Kidney (tissue), 14 donors: ENCODE results near the gene KCTD12. TPM values are rescaled to one million over a fixed set of nuclear protein-coding genes. Genes with fewer than 3 reads are reported as not detected.
A peak's percentile ranks its signal among the peaks of the same experiment; 100 is the strongest.

Experiments used
- DNase-seq, 5 donors: peaks; one replicate each; pipeline ENCODE4 v3.0.0-alpha.2; 2013 to 2020
- FAIRE-seq: peaks from 2 replicates; lab custom pipeline; 2012; peaks lifted over from hg19 to GRCh38; lab: Jason Lieb, UNC
- H3K27ac ChIP-seq, 2 donors: one replicate each; pipeline ENCODE4 v1.7.0; 2013; ENCODE audit warnings: low read depth in 2 of 2, low read length in 2 of 2, inconsistent platforms in 1 of 2
- H3K27me3 ChIP-seq: one replicate; pipeline ENCODE4 v1.7.1; 2013; ENCODE audit warnings: low read length, inconsistent platforms; ENCODE audit not compliant: control insufficient read depth, insufficient read depth
- H3K36me3 ChIP-seq, 3 donors: one replicate each; pipeline versions ENCODE4 v1.7.0 to v1.7.1; 2013; ENCODE audit warnings: low read length in 3 of 3, control low read depth in 1 of 3, inconsistent platforms in 1 of 3; ENCODE audit not compliant: insufficient read depth in 3 of 3, control insufficient read depth in 2 of 3
- H3K4me1 ChIP-seq, 3 donors: one replicate each; pipeline versions ENCODE4 v1.7.0 to v1.7.1; 2013; ENCODE audit warnings: low read length in 3 of 3, inconsistent platforms in 1 of 3, low read depth in 1 of 3; ENCODE audit not compliant: control insufficient read depth in 2 of 3, insufficient read depth in 2 of 3
- H3K4me3 ChIP-seq, 3 donors: one replicate each; pipeline versions ENCODE4 v1.7.0 to v1.8.1; 2013; ENCODE audit warnings: low read length in 3 of 3, control low read depth in 1 of 3, inconsistent platforms in 1 of 3
- H3K9ac ChIP-seq, 3 donors: one replicate each; pipeline versions ENCODE4 v1.7.0 to v1.7.1; 2013; ENCODE audit warnings: low read length in 3 of 3, control low read depth in 1 of 3, inconsistent platforms in 1 of 3
- H3K9me3 ChIP-seq, 3 donors: one replicate each; pipeline versions ENCODE4 v1.7.0 to v1.7.1; 2013; ENCODE audit warnings: low read length in 3 of 3, control low read depth in 1 of 3, inconsistent platforms in 1 of 3; ENCODE audit not compliant: control insufficient read depth in 2 of 3, insufficient read depth in 1 of 3
- intact Hi-C: fragments of 100-400 bp; cut with DNase I; formaldehyde crosslinking; loops from one replicate; pipeline ENCODE4 v1.11.1; 2022
- polyA plus RNA-seq: library from polyadenylated mRNA; stranded (reverse); fragments of 350-450 nt; fragmentation: Illumina TruSeq; extraction: RNeasy Lipid Tissue Mini Kit (QIAGEN cat#74804); gene quantifications from one replicate; pipeline ENCODE4 v1.2.3, GENCODE V29; 2014; ENCODE audit warnings: low read depth, low replicate concordance; ENCODE audit not compliant: insufficient read depth
- total RNA-seq: library from RNA; stranded (reverse); fragmentation: NEBNext Ultra II Directional; extraction: Animal tissue kit (Norgen Biotek cat#: 25700); gene quantifications from one replicate; pipeline ENCODE4 v1.2.1, GENCODE V29; 2021
- TF ChIP-seq, protein P1 (sequence below): IDR thresholded peaks from 3 replicates; pipeline ENCODE4 v1.5.1; 2012; ENCODE audit warnings: mild to moderate bottlenecking, moderate library complexity, borderline replicate concordance; ENCODE audit not compliant: insufficient read depth; ENCODE audit errors: extremely low read depth
- donor health status: control.
- donor health status: control.
- donor health status: control.
- donor health status: control.
- donor health status: control.
- donor health status: DM: yes; HTN: yes; CAD: no.
- donor health status: Normal renal cell carcinoma (clear cell type).

Gene KCTD12
- total and polyA plus RNA-seq, 2 donors from 2014 or later: 18.0 to 132 TPM

DNA sequence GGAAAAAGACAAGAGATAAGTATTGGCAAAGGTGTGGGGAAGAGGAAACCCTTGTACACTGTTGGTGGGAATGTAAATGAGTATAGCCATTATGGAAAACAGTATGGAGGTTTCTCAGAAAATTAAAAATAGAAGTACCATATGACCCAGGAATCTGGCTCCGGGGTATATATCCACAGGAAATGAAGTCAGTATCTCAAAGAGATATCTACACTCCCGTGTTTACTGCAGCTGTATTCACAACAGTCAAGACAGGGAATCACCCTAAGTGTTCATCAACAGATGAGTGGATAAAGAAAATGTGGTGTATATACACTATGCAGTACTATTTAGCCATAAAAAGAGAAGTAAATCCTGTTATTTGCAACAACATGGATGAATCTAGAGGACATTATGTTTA is 13.5 kb downstream of the KCTD12 start:
- TF ChIP-seq, protein P1, sequence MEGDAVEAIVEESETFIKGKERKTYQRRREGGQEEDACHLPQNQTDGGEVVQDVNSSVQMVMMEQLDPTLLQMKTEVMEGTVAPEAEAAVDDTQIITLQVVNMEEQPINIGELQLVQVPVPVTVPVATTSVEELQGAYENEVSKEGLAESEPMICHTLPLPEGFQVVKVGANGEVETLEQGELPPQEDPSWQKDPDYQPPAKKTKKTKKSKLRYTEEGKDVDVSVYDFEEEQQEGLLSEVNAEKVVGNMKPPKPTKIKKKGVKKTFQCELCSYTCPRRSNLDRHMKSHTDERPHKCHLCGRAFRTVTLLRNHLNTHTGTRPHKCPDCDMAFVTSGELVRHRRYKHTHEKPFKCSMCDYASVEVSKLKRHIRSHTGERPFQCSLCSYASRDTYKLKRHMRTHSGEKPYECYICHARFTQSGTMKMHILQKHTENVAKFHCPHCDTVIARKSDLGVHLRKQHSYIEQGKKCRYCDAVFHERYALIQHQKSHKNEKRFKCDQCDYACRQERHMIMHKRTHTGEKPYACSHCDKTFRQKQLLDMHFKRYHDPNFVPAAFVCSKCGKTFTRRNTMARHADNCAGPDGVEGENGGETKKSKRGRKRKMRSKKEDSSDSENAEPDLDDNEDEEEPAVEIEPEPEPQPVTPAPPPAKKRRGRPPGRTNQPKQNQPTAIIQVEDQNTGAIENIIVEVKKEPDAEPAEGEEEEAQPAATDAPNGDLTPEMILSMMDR: no peak
- H3K36me3 ChIP-seq: no peaks in the 10 kb centered on the region
- intact Hi-C loops: no loop called here
- no peak for FAIRE-seq
- H3K9me3 ChIP-seq: no peaks in the 10 kb centered on the region
- no peaks in the 10 kb centered on the region for H3K4me1 ChIP-seq
- no peaks in the 10 kb centered on the region for H3K27me3 ChIP-seq
- no peak overlapping the region for H3K4me3 ChIP-seq
- no peak for DNase-seq
- no peak overlapping the region for H3K27ac ChIP-seq
- H3K9ac ChIP-seq: no peak overlapping the region

DNA sequence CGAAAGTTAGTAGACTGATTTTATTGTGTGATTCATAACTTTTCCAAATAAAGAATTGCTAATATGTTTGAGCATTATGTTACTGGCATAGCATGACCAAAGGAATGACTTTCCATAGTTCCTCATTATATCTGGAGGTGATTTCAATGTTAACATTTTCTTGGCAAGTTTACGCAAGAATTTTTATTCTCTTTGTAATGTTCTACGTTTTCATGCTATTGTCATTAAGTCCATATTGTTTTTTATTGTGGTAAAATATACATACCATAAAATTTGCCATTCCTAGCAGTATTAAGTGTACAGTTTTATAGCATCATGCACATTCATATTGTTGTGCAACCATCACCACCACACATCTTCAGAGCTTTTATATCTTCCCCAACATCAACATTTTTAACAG is 14.8 kb downstream of the KCTD12 start:
- H3K36me3 ChIP-seq: no peaks in the 10 kb centered on the region
- H3K27me3 ChIP-seq: no peaks in the 10 kb centered on the region
- no peak overlapping the region for H3K27ac ChIP-seq
- FAIRE-seq: no peak
- intact Hi-C loops: no loop called here
- TF ChIP-seq, protein P1: no peak
- no peak for DNase-seq
- no peak overlapping the region for H3K4me3 ChIP-seq
- no peak overlapping the region for H3K9ac ChIP-seq
- no peaks in the 10 kb centered on the region for H3K9me3 ChIP-seq
- H3K4me1 ChIP-seq: no peaks in the 10 kb centered on the region

DNA sequence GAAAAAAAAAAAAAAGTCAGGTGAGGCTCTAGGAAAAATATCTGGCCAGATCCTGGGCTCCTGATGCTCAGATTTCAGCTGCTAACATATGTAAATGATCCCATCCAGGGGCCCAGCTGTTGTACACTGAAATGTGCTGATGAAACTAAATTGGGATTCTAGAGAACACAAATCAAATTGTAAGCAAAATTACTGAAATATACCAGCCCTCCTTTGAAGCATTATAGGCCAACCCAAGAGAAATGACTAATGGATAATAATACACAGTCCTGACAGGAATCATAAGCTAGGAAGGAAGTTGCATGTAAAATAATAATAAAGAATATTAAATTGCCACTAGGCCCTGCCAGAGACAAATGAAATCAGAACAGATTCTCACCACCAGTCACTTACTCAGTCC is 17.8 kb downstream of the KCTD12 start:
- no peak for FAIRE-seq
- TF ChIP-seq, protein P1: no peak
- H3K9ac ChIP-seq: no peak overlapping the region
- H3K36me3 ChIP-seq: no peaks in the 10 kb centered on the region
- H3K27ac ChIP-seq: no peak overlapping the region
- DNase-seq: peak in 1 of 5 donors; percentile 37
- H3K4me3 ChIP-seq: no peak overlapping the region
- intact Hi-C loops: no loop called here
- H3K4me1 ChIP-seq: no peaks in the 10 kb centered on the region
- H3K27me3 ChIP-seq: no peaks in the 10 kb centered on the region
- no peaks in the 10 kb centered on the region for H3K9me3 ChIP-seq

DNA sequence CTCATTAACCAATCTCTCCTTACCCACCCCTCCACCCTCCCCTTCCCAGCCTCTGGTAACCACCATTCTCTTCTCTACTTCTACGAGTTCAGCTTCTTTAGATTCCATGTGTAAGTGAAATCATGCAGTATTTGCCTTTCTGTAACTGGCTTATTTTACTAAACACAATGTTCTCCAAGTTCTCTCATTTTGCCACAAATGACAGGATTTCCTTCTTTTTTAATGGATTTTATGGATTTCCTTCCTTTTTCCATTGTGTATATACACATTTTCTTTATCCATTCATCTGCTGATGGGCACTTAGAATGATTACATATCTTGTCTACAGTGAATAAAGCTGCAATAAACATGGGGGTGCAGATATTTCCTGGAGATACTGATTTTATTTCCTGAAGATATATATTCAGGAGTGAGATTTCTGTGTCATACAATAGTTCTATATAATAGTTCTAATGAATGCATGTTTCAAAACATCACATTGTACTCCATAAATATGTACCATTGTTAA is 20.2 kb downstream of the KCTD12 start:
- no peak for FAIRE-seq
- TF ChIP-seq, protein P1: no peak
- no peak overlapping the region for H3K9ac ChIP-seq

More for the DNA sequence above, 20.2 kb downstream of the KCTD12 start:
- H3K27ac ChIP-seq: no peak overlapping the region
- no peak for DNase-seq
- H3K9me3 ChIP-seq: no peaks in the 10 kb centered on the region
- intact Hi-C loops: no loop called here
- H3K27me3 ChIP-seq: no peaks in the 10 kb centered on the region
- no peaks in the 10 kb centered on the region for H3K4me1 ChIP-seq
- H3K36me3 ChIP-seq: no peaks in the 10 kb centered on the region
- H3K4me3 ChIP-seq: no peak overlapping the region
